Suprapubic skin (tissue), 4 donors: Measurements from ENCODE around the gene FETUB.

Experiments used
- CTCF ChIP-seq, 2 donors: fragments of 200-600 bp in 1 of 2; fragments of 450-650 bp in 1 of 2; sonication (generic) in 1 of 2; IDR thresholded peaks; one replicate each; pipeline ENCODE4 v1.5.1; 2016 to 2019; ENCODE audit warnings: antibody characterized with exemption in 2 of 2, mild to moderate bottlenecking in 1 of 2, moderate library complexity in 1 of 2
- EP300 ChIP-seq: sonication (generic); formaldehyde crosslinking; IDR thresholded peaks from one replicate; pipeline ENCODE4 v1.6.1; 2017; ENCODE audit warnings: antibody characterized with exemption
- POLR2A ChIP-seq, 2 donors: fragments of 450-650 bp; IDR thresholded peaks; one replicate each; pipeline ENCODE4 v1.6.1; 2017; ENCODE audit warnings: antibody characterized with exemption in 2 of 2, mild to moderate bottlenecking in 2 of 2, moderate library complexity in 2 of 2
- POLR2AphosphoS5 ChIP-seq, 3 donors: sonication (generic); formaldehyde crosslinking; IDR thresholded peaks; one replicate each; pipeline ENCODE4 v1.6.1; 2017; ENCODE audit warnings: antibody characterized with exemption in 3 of 3

DNA sequence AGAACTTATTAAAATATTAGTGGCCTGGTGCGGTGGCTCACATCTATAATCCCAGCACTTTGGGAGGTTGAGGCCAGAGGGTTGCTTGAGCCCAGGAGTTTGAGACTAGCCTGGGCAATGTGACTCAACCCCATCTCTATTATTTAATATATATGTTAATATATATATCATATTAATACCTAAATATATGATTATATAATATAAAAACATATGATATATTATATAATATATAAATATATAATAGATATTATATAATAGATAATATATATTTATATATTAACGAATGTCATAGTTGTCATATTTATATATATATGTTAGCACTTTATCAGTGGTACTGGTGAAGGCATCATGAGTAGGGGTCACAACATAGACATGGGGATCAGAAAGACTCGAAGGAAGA, 30.9 kb downstream of the FETUB start:
- TF ChIP-seq POLR2AphosphoS5 (IDR thresholded peaks at IDR 0.05) (no peak), CTCF (IDR thresholded peaks at IDR 0.05) (no peak), EP300 (no peak), POLR2A (IDR thresholded peaks at IDR 0.05) (no peak)
